A549 (cell line): ENCODE results near the gene SLC38A10.

Experiments used
- CEBPB ChIP-seq, 2 experiments: fragments of >200 bp in 1 of 2; sonication (Bioruptor Twin) in 1 of 2; formaldehyde crosslinking in 1 of 2; IDR thresholded peaks; 2 replicates each; pipeline ENCODE4 v1.6.1; 2012 to 2016
- CTCF ChIP-seq: fragments of >200 bp; sonication (Bioruptor Twin); formaldehyde crosslinking; IDR thresholded peaks from 3 replicates; pipeline ENCODE4 v1.5.1; 2016
- ESRRA ChIP-seq: fragments of 150-350 bp; IDR thresholded peaks from 2 replicates; pipeline ENCODE4 v1.6.1; 2014; ENCODE audit warnings: mild to moderate bottlenecking, low read length, borderline replicate concordance
- HDAC2 ChIP-seq: fragments of 200-600 bp; sonication (generic); IDR thresholded peaks from 2 replicates; pipeline ENCODE4 v1.6.1; 2016
- KDM1A ChIP-seq: fragments of 200-600 bp; sonication (generic); IDR thresholded peaks from 2 replicates; pipeline ENCODE4 v1.6.1; 2016; ENCODE audit warnings: low read depth, mild to moderate bottlenecking
- PBX3 ChIP-seq: IDR thresholded peaks from 2 replicates; pipeline ENCODE4 v1.6.1; 2012
- USF2 ChIP-seq: fragments of 450-650 bp; IDR thresholded peaks from 2 replicates; pipeline ENCODE4 v1.6.1; 2014; ENCODE audit warnings: antibody characterized with exemption

- no peak for TF ChIP-seq HDAC2
- no peak for TF ChIP-seq PBX3
- TF ChIP-seq CTCF: no peak
- TF ChIP-seq USF2: no peak
- no peak for TF ChIP-seq ESRRA
- TF ChIP-seq KDM1A: no peak
- TF ChIP-seq CEBPB (IDR thresholded peaks at IDR 0.05): no peak
Observed at GRCh38 chr17:81234940-81235821, 59.9 kb downstream of the SLC38A10 start.
